ENCODE results near the gene SEC11C.
"Not testable (repeated sequence)": the region's sequence is repeated elsewhere in the genome, so short reads cannot be mapped to it uniquely, and the experiment has no call there.

Gene SEC11C

DNA sequence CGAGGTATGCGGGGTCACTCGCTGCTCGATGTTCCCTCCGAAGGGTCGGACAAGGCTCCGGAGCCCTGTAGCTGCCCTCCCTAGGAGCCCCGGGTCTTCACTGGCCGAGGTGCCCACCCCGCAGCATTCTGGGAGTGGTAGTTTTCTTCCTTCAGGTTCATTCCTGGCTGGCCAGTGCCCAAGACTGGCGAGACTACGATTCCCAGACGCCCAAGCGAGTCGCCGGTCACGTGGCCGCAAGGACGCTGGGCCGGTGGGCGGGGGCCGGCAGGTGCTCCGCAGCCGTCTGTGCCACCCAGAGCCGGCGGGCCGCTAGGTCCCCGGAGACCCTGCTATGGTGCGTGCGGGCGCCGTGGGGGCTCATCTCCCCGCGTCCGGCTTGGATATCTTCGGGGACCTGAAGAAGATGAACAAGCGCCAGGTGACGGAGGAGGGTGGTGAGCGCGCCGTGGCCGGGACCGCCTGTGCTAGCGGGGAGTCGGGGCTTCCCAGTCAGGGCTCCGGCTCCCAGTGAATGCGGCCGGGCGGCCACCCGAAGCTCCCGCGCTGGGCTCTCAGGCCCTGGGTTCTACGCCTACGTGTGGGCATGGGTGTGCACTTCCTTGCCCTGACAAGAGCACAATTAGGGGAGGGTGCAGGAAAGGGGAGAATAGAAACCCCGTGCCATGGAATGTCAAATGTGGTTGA, at the start of gene SEC11C:
Gene SEC11C, plus strand, starts transcription at position 270 of the 687 bp plus-strand sequence. Its CDS starts 65 bp downstream, at position 335.
- peak; percentile 96 for DNase-seq (ENCODE audit: low spot score)

- no peak for DNase-seq (ENCODE audit: low spot score)
Observed at GRCh38 chr18:59090966-59091603, 48.6 kb upstream of the SEC11C start.

DNA sequence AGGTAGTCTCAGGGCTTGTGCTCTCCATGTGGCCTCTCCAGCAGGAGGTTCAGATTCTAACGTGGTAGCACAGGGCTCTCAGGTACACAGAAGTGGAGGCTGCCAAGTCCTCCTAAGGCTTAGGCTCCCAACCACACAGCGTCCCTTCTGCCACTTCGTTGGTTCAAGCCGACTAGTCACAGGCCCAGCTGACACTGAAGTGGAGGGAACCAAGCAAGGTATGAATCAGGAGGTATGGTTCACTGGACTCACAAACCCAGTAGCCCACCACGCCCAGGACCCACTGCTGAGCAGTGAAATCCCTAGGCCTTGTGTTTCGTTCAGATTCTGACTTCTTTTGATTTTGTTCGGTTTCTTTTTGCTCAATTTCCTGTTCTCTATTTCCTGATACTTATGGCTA, 46.0 kb upstream of the SEC11C start:
- peak; percentile 10 for DNase-seq (ENCODE audit: low spot score)

DNA sequence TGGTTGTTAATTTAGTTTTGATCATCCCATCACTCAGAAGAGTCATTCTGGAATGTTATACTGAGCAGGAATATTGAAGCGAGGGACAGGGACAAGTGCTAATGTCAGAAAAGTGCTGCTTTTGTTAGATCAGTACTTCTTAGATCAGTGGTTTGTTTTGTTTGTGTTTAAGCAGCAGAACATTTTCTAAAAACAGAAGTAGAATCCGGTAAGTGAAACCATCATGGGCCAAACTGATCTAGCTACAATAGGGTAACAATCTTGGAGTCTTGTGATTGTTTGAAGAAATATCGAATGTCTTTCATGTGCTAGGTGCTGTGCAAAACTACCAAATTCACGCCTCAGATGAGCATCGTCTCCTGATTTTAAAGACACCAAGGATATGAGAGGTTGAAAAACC, 45.1 kb upstream of the SEC11C start:
- DNase-seq (ENCODE audit: low spot score), result no peak

DNA sequence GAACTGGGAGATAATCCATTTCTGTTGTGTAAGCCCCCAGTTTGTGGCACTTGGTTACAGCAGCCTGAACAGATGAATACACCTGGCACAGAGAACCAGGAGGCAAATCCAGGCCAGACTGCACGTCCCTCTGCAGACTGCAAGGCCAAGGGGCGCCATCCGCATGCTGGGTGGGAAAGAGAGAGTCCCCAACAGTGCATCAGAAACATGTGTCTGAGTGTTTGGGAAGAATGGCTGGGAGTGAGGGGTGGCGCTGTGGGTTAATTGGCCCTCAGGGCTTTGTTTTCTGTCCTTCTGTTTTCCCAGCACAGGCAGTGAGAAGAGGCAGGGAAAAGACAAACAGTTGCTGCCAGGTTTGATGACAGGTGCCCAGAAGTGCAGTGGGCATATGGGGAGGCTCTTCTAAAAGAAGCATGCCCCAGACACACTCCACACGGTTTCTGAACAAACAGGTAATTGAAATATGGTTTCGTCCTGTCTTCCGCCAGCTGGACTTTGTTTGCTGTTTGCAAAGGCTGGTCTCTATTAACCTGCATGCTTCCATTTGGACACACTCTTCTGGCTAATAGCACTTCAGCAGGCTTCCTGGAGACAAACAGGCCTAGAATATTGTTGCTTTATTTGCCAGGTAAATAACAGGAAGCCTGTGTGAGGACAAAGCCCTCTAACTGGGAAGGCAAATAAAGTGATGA, 43.4 kb upstream of the SEC11C start:
- no peak for DNase-seq (ENCODE audit: low spot score)

DNA sequence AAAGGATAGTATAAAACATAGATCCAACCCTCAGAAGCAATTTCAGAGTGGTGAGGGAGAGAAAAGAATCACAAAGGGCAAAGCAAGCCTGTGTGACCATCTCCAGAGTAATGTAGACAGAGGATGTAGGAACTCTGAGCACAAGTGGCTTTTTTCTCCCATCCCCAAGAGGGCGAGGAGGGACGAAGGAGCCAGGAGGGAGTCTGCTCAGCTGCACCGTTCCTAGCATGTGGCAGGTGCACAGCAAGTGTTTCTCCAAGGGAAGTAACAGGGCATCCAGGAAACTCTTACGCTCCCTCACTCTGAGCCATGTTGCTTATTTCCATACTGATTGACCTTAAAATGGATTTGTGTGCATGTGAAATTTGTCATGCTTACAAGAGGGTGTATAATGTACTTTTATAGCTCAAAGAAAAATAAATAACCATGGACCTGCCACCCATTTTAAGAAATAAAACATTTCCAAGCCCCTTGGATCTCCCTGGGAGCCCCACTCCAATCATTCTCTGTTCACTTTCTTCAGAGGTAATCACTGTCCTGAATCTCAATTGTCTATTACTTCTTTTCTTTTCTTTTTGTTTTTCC, 37.8 kb upstream of the SEC11C start:
- DNase-seq (ENCODE audit: low spot score), result no peak

DNA sequence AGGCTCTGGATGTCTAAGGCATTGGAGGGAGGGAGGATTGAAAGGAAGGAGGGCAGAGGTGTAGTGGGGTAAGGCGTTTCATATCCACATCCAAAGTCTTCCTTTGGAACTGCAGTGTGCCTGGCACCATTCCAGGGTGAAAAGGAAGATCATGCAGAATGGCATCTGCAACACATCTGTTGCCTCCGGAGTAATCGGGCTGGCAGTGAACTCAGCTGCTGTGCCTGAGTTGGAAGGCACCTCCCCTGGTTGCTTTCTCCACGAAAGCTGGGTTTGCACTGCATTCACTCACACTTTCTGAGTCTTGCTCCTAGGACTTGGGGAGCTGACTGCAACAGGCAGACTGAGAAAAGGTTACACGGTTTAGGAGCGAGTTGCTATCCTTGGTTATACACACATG, 30.3 kb upstream of the SEC11C start:
- no peak for DNase-seq (ENCODE audit: low spot score)

- DNase-seq (ENCODE audit: low spot score), result no peak
Observed at GRCh38 chr18:59114160-59114559, 25.5 kb upstream of the SEC11C start.

DNA sequence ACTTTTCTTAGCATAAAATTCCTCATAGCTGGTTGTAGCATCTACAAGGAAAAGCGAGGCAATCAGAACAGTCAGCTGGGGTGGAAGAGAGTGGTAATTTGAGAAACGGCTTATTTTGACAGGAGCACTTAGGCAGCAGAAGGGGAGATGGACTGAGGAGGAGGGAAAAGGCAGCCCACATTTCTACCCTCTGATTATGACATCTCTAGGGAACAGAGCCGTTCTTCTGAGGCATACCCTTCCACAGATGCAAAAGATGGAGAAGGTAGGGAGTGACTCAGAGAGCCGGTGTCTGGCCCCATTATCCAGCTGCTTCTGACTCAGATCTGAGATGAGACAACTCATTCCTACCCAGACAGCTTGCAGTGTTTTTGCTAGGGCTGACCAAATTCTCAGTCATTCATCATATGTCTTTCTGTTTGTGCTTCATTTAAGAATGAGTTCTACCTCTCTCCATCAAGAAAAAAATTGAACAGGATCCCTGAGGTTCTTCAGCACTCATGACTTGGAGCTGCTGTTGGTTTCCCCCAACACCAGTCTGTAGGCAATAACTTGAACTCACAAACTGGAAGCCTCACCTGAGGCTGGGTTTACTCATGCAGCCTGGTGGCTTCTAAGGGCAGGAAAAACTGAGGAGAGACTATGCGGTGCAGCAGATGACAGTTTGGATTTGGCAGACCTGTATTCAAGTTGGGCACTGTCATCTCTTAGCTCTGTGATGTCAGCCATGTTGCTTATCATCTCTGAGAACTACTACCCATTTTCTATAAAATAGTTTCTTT, 15.9 kb upstream of the SEC11C start:
- DNase-seq (ENCODE audit: low spot score), result no peak

GRCh38 chr18:59124370-59124704, 15.3 kb upstream of the SEC11C start:
- no peak for DNase-seq (ENCODE audit: low spot score)

DNA sequence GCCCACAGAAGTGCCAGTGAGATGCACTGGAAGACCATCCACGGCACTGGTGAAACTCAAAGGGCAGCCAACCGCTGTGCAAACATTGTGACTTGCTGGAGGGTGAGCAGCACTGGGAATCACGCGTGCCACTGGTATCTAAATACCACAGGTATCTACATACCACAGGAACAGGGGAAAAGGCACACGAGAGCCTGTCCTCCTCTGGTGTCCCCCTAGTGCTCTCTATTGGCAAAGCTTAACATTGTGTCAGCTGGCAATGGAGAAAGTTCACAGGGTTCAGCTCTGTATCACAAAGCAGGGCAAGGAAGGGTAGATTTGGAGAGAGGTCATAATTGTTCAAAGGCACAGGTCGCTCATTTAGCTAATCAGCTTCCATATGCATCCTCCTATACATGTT, 12.6 kb upstream of the SEC11C start:
- DNase-seq (ENCODE audit: low spot score), result no peak

DNA sequence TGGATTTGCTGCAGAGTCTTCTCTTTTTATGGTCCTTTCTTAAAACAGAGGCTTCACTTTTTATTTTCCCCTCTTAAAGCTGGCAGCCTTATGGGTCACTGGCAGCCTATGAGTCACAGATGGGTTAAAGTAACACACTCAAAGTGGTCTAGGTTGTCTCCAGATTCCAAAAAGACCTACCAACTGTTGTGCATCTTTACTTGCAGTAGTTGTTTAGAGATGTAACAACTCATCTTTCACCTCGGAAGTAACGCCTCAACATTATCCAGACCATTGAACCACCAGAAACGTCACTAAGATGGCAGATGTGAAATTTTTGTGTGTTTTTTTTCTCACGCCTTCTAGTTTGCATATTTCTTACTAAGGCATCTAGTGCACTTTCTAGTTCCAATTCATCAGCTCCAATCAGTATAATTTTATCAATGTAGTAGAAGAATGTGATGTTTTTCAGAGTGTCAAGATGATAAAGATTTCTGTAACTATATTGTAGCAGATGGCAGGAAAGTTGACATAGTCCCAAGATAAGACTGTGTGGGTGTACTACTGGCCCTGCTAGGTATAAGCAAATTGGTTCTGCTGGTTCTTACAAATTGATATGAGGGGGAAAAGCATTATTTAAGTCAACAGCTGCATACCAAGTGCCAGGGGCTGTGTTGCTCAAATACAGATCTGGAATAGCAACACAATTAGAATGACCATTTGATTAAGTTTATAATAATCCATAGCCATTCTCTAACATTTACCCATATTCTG, 9.6 kb upstream of the SEC11C start:
- DNase-seq (ENCODE audit: low spot score), result no peak

DNA sequence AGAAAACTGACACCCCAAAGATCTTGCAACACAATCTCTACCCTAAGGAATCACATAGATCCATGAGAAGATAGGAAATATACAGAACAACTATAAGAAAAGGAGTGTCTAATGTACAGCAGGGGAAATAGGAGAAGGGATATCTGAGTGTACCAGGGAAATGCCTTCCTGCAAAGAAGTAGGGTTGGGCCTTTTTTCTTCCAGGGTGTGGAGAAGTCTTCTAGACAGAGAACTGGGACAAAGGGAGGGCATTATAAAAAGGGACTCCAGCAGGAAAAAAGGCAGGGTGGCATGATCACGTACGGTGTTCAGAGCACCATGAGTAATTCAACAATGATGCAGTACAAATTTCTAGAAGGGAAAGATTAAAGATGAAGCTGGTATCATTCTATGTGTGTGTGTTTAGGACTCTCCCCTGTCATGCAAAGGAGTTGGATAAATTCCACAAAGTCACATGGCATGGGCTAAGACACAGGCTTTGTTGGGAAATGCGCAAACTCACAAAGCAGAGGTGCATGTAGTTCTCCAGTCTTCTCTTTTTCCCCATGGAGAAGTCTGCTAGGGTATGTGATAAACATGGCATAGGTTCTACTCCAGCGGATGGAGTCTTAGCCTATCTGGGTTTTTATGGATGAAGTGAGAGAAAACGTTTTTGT, 6.7 kb upstream of the SEC11C start:
- no peak for DNase-seq (ENCODE audit: low spot score)

DNA sequence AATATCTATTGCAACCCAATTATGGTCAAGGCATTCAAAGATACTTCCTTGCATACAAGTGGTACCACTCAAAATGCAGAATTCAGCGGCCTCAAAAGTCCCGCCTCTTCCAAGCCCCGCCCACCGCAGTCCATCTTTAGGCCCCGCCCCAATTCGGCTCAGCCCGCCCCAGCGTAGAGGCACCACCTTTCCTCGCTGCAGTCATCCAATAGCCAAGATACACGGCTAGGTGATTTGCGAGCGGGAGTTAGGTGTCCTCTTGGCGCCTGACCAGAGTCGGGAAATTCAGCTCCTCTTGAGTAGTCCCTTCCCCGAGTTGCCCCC, 431 bp upstream of the SEC11C start:
- peak; percentile 97 for DNase-seq (ENCODE audit: low spot score)

GRCh38 chr18:59140302-59140885, 710 bp downstream of the SEC11C start:
- peak; percentile 60 for DNase-seq (ENCODE audit: low spot score)

- no peak for DNase-seq (ENCODE audit: low spot score)
Observed at GRCh38 chr18:59141294-59142068, 1.8 kb downstream of the SEC11C start.

- DNase-seq (ENCODE audit: low spot score), result no peak
Observed at GRCh38 chr18:59142274-59142673, 2.6 kb downstream of the SEC11C start.

GRCh38 chr18:59142800-59143416, 3.2 kb downstream of the SEC11C start:
- not testable (repeated sequence) for DNase-seq (ENCODE audit: low spot score)

GRCh38 chr18:59143441-59143840, 3.8 kb downstream of the SEC11C start:
- no peak for DNase-seq (ENCODE audit: low spot score)
